GM18907 (cell line): ENCODE measurements around the gene RAD21L1.

Source experiments
- ATAC-seq: cut with Tn5 transposase; IDR thresholded peaks from one replicate; pipeline ENCODE4 v1.9.1; 2021; ENCODE audit warnings: mild to moderate bottlenecking, moderate library complexity; ENCODE audit not compliant: unreplicated experiment

Gene RAD21L1

GRCh38 chr20:1269235-1269634, 43.4 kb downstream of the RAD21L1 start:
- no peak for ATAC-seq

GRCh38 chr20:1269850-1270249, 44.0 kb downstream of the RAD21L1 start:
- ATAC-seq = no peak

- no peak for ATAC-seq
Observed at GRCh38 chr20:1272368-1273100, 46.7 kb downstream of the RAD21L1 start.

GRCh38 chr20:1273366-1273765, 47.5 kb downstream of the RAD21L1 start:
- ATAC-seq = no peak

- ATAC-seq = no peak
Observed at GRCh38 chr20:1274485-1275311, 48.9 kb downstream of the RAD21L1 start.

- no peak for ATAC-seq
Observed at GRCh38 chr20:1275919-1276318, 50.1 kb downstream of the RAD21L1 start.

GRCh38 chr20:1277529-1278322, 51.9 kb downstream of the RAD21L1 start:
- no peak for ATAC-seq

GRCh38 chr20:1278993-1279392, 53.1 kb downstream of the RAD21L1 start:
- ATAC-seq = no peak

GRCh38 chr20:1280195-1281102, 54.6 kb downstream of the RAD21L1 start:
- no peak for ATAC-seq

GRCh38 chr20:1281279-1282057, 55.6 kb downstream of the RAD21L1 start:
- no peak for ATAC-seq

- ATAC-seq = no peak
Observed at GRCh38 chr20:1282966-1283365, 57.1 kb downstream of the RAD21L1 start.

GRCh38 chr20:1283522-1284510, 58.0 kb downstream of the RAD21L1 start:
- ATAC-seq = no peak

GRCh38 chr20:1286267-1287024, 60.6 kb downstream of the RAD21L1 start:
- no peak for ATAC-seq

GRCh38 chr20:1287306-1287705, 61.5 kb downstream of the RAD21L1 start:
- no peak for ATAC-seq

- no peak for ATAC-seq
Observed at GRCh38 chr20:1287787-1288569, 62.1 kb downstream of the RAD21L1 start.

- ATAC-seq = no peak
Observed at GRCh38 chr20:1291191-1291741, 65.4 kb downstream of the RAD21L1 start.

- ATAC-seq = no peak
Observed at GRCh38 chr20:1292620-1293019, 66.8 kb downstream of the RAD21L1 start.
